ENCODE measurements around the gene SBSN.

The SBSN gene

GRCh38 chr19:35493971-35494370 lies 34.1 kb downstream of the SBSN start:
- H3K36me3 ChIP-seq (ENCODE audit: control insufficient read depth, insufficient read depth, low read length) = no peaks in the 10 kb centered on the region
- no peaks in the 10 kb centered on the region for H3K9me3 ChIP-seq (ENCODE audit: control insufficient read depth, low read length)
- H3K4me3 ChIP-seq (ENCODE audit: insufficient read depth, low read depth, low read length, poor library complexity, severe bottlenecking) = no peak overlapping the region
- H3K27me3 ChIP-seq (replicated peaks; ENCODE audit: control insufficient read depth, insufficient read depth, low read length, poor library complexity, severe bottlenecking) = no peaks in the 10 kb centered on the region
- no peak for DNase-seq
- peaks cover 4% of the 10 kb centered on the region for H3K4me1 ChIP-seq (ENCODE audit: control insufficient read depth, insufficient read depth, low read length, poor library complexity, severe bottlenecking)
- no peak overlapping the region for H3K27ac ChIP-seq (ENCODE audit: insufficient read depth, low read length, poor library complexity, severe bottlenecking)

- no peak overlapping the region for H3K27ac ChIP-seq (ENCODE audit: insufficient read depth, low read length, poor library complexity, severe bottlenecking)
- no peak overlapping the region for H3K4me3 ChIP-seq (ENCODE audit: insufficient read depth, low read depth, low read length, poor library complexity, severe bottlenecking)
- no peaks in the 10 kb centered on the region for H3K9me3 ChIP-seq (ENCODE audit: control insufficient read depth, low read length)
- H3K4me1 ChIP-seq (ENCODE audit: control insufficient read depth, insufficient read depth, low read length, poor library complexity, severe bottlenecking) = peaks cover 4% of the 10 kb centered on the region
- H3K27me3 ChIP-seq (replicated peaks; ENCODE audit: control insufficient read depth, insufficient read depth, low read length, poor library complexity, severe bottlenecking) = no peaks in the 10 kb centered on the region
- H3K36me3 ChIP-seq (ENCODE audit: control insufficient read depth, insufficient read depth, low read length) = no peaks in the 10 kb centered on the region
- no peak for DNase-seq
Measured at GRCh38 chr19:35491836-35492360, 36.2 kb downstream of the SBSN start.

- no peak within 1 kb of the TSS for H3K4me3 ChIP-seq (ENCODE audit: insufficient read depth, low read depth, low read length, poor library complexity, severe bottlenecking)
- H3K27ac ChIP-seq (ENCODE audit: insufficient read depth, low read length, poor library complexity, severe bottlenecking) = no peak within 1 kb of the TSS
- no peaks in the 10 kb centered on the region for H3K9me3 ChIP-seq (ENCODE audit: control insufficient read depth, low read length)
- no peak for DNase-seq
- no peaks in the 10 kb centered on the region for H3K27me3 ChIP-seq (replicated peaks; ENCODE audit: control insufficient read depth, insufficient read depth, low read length, poor library complexity, severe bottlenecking)
- no peaks in the 10 kb centered on the region for H3K36me3 ChIP-seq (ENCODE audit: control insufficient read depth, insufficient read depth, low read length)
- peaks cover 3% of the 10 kb centered on the region for H3K4me1 ChIP-seq (ENCODE audit: control insufficient read depth, insufficient read depth, low read length, poor library complexity, severe bottlenecking)
Measured at GRCh38 chr19:35490364-35490763, 37.7 kb downstream of the SBSN start, which contains the start of gene KRTDAP. Gene KRTDAP (minus strand): TSS chr19:35490464. CDS start chr19:35490442, 22 bp downstream.

GRCh38 chr19:35488677-35489076 lies 39.4 kb downstream of the SBSN start:
- no peak overlapping the region for H3K27ac ChIP-seq (ENCODE audit: insufficient read depth, low read length, poor library complexity, severe bottlenecking)
- H3K36me3 ChIP-seq (ENCODE audit: control insufficient read depth, insufficient read depth, low read length) = no peaks in the 10 kb centered on the region
- DNase-seq = no peak
- H3K4me3 ChIP-seq (ENCODE audit: insufficient read depth, low read depth, low read length, poor library complexity, severe bottlenecking) = no peak overlapping the region
- no peaks in the 10 kb centered on the region for H3K9me3 ChIP-seq (ENCODE audit: control insufficient read depth, low read length)
- H3K4me1 ChIP-seq (ENCODE audit: control insufficient read depth, insufficient read depth, low read length, poor library complexity, severe bottlenecking) = no peaks in the 10 kb centered on the region
- no peaks in the 10 kb centered on the region for H3K27me3 ChIP-seq (replicated peaks; ENCODE audit: control insufficient read depth, insufficient read depth, low read length, poor library complexity, severe bottlenecking)

GRCh38 chr19:35487656-35488182 lies 40.4 kb downstream of the SBSN start:
- no peaks in the 10 kb centered on the region for H3K36me3 ChIP-seq (ENCODE audit: control insufficient read depth, insufficient read depth, low read length)
- H3K4me3 ChIP-seq (ENCODE audit: insufficient read depth, low read depth, low read length, poor library complexity, severe bottlenecking) = no peak overlapping the region
- H3K27ac ChIP-seq (ENCODE audit: insufficient read depth, low read length, poor library complexity, severe bottlenecking) = no peak overlapping the region
- H3K27me3 ChIP-seq (replicated peaks; ENCODE audit: control insufficient read depth, insufficient read depth, low read length, poor library complexity, severe bottlenecking) = no peaks in the 10 kb centered on the region
- no peaks in the 10 kb centered on the region for H3K9me3 ChIP-seq (ENCODE audit: control insufficient read depth, low read length)
- H3K4me1 ChIP-seq (ENCODE audit: control insufficient read depth, insufficient read depth, low read length, poor library complexity, severe bottlenecking) = no peaks in the 10 kb centered on the region
- DNase-seq = no peak

GRCh38 chr19:35486268-35486708 lies 41.8 kb downstream of the SBSN start:
- Histone ChIP-seq H3K4me3 (ENCODE audit: insufficient read depth, low read depth, low read length, poor library complexity, severe bottlenecking) (no peak overlapping the region), H3K27me3 (replicated peaks; ENCODE audit: control insufficient read depth, insufficient read depth, low read length, poor library complexity, severe bottlenecking) (no peaks in the 10 kb centered on the region), H3K27ac (ENCODE audit: insufficient read depth, low read length, poor library complexity, severe bottlenecking) (no peak overlapping the region), H3K36me3 (ENCODE audit: control insufficient read depth, insufficient read depth, low read length) (no peaks in the 10 kb centered on the region), H3K9me3 (ENCODE audit: control insufficient read depth, low read length) (no peaks in the 10 kb centered on the region), H3K4me1 (ENCODE audit: control insufficient read depth, insufficient read depth, low read length, poor library complexity, severe bottlenecking) (no peaks in the 10 kb centered on the region)
- DNase-seq = no peak

GRCh38 chr19:35484252-35485036 lies 43.7 kb downstream of the SBSN start:
- Histone ChIP-seq H3K27ac (ENCODE audit: insufficient read depth, low read length, poor library complexity, severe bottlenecking) (no peak overlapping the region), H3K4me3 (ENCODE audit: insufficient read depth, low read depth, low read length, poor library complexity, severe bottlenecking) (no peak overlapping the region), H3K4me1 (ENCODE audit: control insufficient read depth, insufficient read depth, low read length, poor library complexity, severe bottlenecking) (no peaks in the 10 kb centered on the region), H3K9me3 (ENCODE audit: control insufficient read depth, low read length) (no peaks in the 10 kb centered on the region), H3K36me3 (ENCODE audit: control insufficient read depth, insufficient read depth, low read length) (no peaks in the 10 kb centered on the region), H3K27me3 (replicated peaks; ENCODE audit: control insufficient read depth, insufficient read depth, low read length, poor library complexity, severe bottlenecking) (no peaks in the 10 kb centered on the region)
- DNase-seq = no peak

GRCh38 chr19:35483089-35483488 lies 45.0 kb downstream of the SBSN start:
- DNase-seq = no peak
- H3K4me1 ChIP-seq (ENCODE audit: control insufficient read depth, insufficient read depth, low read length, poor library complexity, severe bottlenecking) = no peaks in the 10 kb centered on the region

GRCh38 chr19:35478794-35479677 lies 49.1 kb downstream of the SBSN start:
- no peaks in the 10 kb centered on the region for H3K36me3 ChIP-seq (ENCODE audit: control insufficient read depth, insufficient read depth, low read length)
- no peaks in the 10 kb centered on the region for H3K9me3 ChIP-seq (ENCODE audit: control insufficient read depth, low read length)
- no peak overlapping the region for H3K27ac ChIP-seq (ENCODE audit: insufficient read depth, low read length, poor library complexity, severe bottlenecking)
- H3K4me3 ChIP-seq (ENCODE audit: insufficient read depth, low read depth, low read length, poor library complexity, severe bottlenecking) = no peak overlapping the region
- H3K4me1 ChIP-seq (ENCODE audit: control insufficient read depth, insufficient read depth, low read length, poor library complexity, severe bottlenecking) = no peaks in the 10 kb centered on the region
- DNase-seq = no peak
- no peaks in the 10 kb centered on the region for H3K27me3 ChIP-seq (replicated peaks; ENCODE audit: control insufficient read depth, insufficient read depth, low read length, poor library complexity, severe bottlenecking)

More at GRCh38 chr19:35483089-35483488, 45.0 kb downstream of the SBSN start:
- Histone ChIP-seq H3K27ac (ENCODE audit: insufficient read depth, low read length, poor library complexity, severe bottlenecking) (no peak overlapping the region), H3K36me3 (ENCODE audit: control insufficient read depth, insufficient read depth, low read length) (no peaks in the 10 kb centered on the region), H3K9me3 (ENCODE audit: control insufficient read depth, low read length) (no peaks in the 10 kb centered on the region), H3K4me3 (ENCODE audit: insufficient read depth, low read depth, low read length, poor library complexity, severe bottlenecking) (no peak overlapping the region), H3K27me3 (replicated peaks; ENCODE audit: control insufficient read depth, insufficient read depth, low read length, poor library complexity, severe bottlenecking) (no peaks in the 10 kb centered on the region)
